ENCODE data around the gene HAPSTR1.

Gene HAPSTR1

GRCh38 chr16:9058211-9058610, 33.2 kb upstream of the HAPSTR1 start:
- no peak for TF ChIP-seq CTCF (conservative IDR thresholded peaks at IDR 0.05; ENCODE audit: low read length)
- no peak for DNase-seq (ENCODE audit: low read depth)
- H3K4me3 ChIP-seq (ENCODE audit: low read length), result no peak overlapping the region

- H3K4me3 ChIP-seq (ENCODE audit: low read length), result no peak overlapping the region
- DNase-seq (ENCODE audit: low read depth), result no peak
- TF ChIP-seq CTCF (conservative IDR thresholded peaks at IDR 0.05; ENCODE audit: low read length), result no peak
Measured at GRCh38 chr16:9060225-9060624, 31.2 kb upstream of the HAPSTR1 start.

- TF ChIP-seq CTCF (conservative IDR thresholded peaks at IDR 0.05; ENCODE audit: low read length), result no peak
- no peak for DNase-seq (ENCODE audit: low read depth)
- no peak overlapping the region for H3K4me3 ChIP-seq (ENCODE audit: low read length)
Measured at GRCh38 chr16:9061358-9061813, 30.1 kb upstream of the HAPSTR1 start.

- TF ChIP-seq CTCF (conservative IDR thresholded peaks at IDR 0.05; ENCODE audit: low read length), result no peak
- no peak overlapping the region for H3K4me3 ChIP-seq (ENCODE audit: low read length)
- DNase-seq (ENCODE audit: low read depth), result no peak
Measured at GRCh38 chr16:9062301-9062700, 29.1 kb upstream of the HAPSTR1 start.

- TF ChIP-seq CTCF (conservative IDR thresholded peaks at IDR 0.05; ENCODE audit: low read length), result no peak
- H3K4me3 ChIP-seq (ENCODE audit: low read length), result no peak overlapping the region
- no peak for DNase-seq (ENCODE audit: low read depth)
Measured at GRCh38 chr16:9065077-9065476, 26.4 kb upstream of the HAPSTR1 start.

GRCh38 chr16:9068886-9069285, 22.6 kb upstream of the HAPSTR1 start:
- H3K4me3 ChIP-seq (ENCODE audit: low read length), result no peak overlapping the region
- no peak for TF ChIP-seq CTCF (conservative IDR thresholded peaks at IDR 0.05; ENCODE audit: low read length)
- DNase-seq (ENCODE audit: low read depth), result no peak

GRCh38 chr16:9070254-9070653, 21.2 kb upstream of the HAPSTR1 start:
- no peak for TF ChIP-seq CTCF (conservative IDR thresholded peaks at IDR 0.05; ENCODE audit: low read length)
- no peak overlapping the region for H3K4me3 ChIP-seq (ENCODE audit: low read length)
- DNase-seq (ENCODE audit: low read depth), result no peak
